ENCODE data around the gene RNF20. TPM values are rescaled to one million over a fixed set of nuclear protein-coding genes. Genes with fewer than 3 reads are reported as not detected.

Gene RNF20
- total and polyA plus RNA-seq, 10 of the 15 experiments (the other 5 are each of a cell fraction or from before 2014, with no cell fraction given) = 7.5 to 38.9 (median 26.7) TPM

GRCh38 chr9:101528015-101528414, 5.6 kb upstream of the RNF20 start:
- no peaks in the 10 kb centered on the region for H3K36me3 ChIP-seq (ENCODE audit: control insufficient read depth in 2 of 2, insufficient read depth in 2 of 2, low read length in 1 of 2)
- ATAC-seq (no peak), DNase-seq (ENCODE audit: low read depth, low spot score) (no peak), FAIRE-seq (no peak)
- RAD21 ChIA-PET (ENCODE audit: unreplicated experiment) = no interaction called here
- H3K4me2 ChIP-seq (ENCODE audit: control insufficient read depth, insufficient read depth) = no peak overlapping the region
- CTCF ChIA-PET = interaction anchor here (1.0 to 16.7 kb wide), 6 partner anchors 11 to 82 kb away, joined by 3 to 228 read pairs (median 4); no protein-coding TSS in a partner anchor
- H3K27ac ChIP-seq (ENCODE audit: control insufficient read depth, insufficient read depth) = no peak overlapping the region
- POLR2A ChIA-PET = no interaction called here
- H3K9ac ChIP-seq (ENCODE audit: control insufficient read depth, insufficient read depth, low read length) = no peak overlapping the region
- H4K20me1 ChIP-seq (ENCODE audit: control insufficient read depth, insufficient read depth) = no peaks in the 10 kb centered on the region
- H3K4me1 ChIP-seq (ENCODE audit: control insufficient read depth, insufficient read depth, low read length) = no peaks in the 10 kb centered on the region
- BruUV-seq (replicated peaks) = no TSS peak
- SMC1A ChIA-PET (ENCODE audit: uncharacterized antibody, unreplicated experiment) = interaction anchor here (0.9 to 1.1 kb wide), 2 partner anchors 68 to 69 kb away, joined by 3 read pairs; no protein-coding TSS in a partner anchor
- TF ChIP-seq BHLHE40 (IDR thresholded peaks at IDR 0.05; ENCODE audit: borderline replicate concordance in 1 of 2, low read depth in 2 of 2, low read length in 1 of 2) = no peak
- TF ChIP-seq GABPA (IDR thresholded peaks at IDR 0.05; ENCODE audit: low read depth) = no peak
- no peak for TF ChIP-seq ESRRA (IDR thresholded peaks at IDR 0.05; ENCODE audit: low read length)
- no peak for TF ChIP-seq ZNF384 (IDR thresholded peaks at IDR 0.05; ENCODE audit: borderline replicate concordance, low read depth, low read length)
- no peak for TF ChIP-seq KAT2A (conservative IDR thresholded peaks at IDR 0.05; ENCODE audit: control insufficient read depth, low read depth, low read length)
- no peak for TF ChIP-seq MTA2 (IDR thresholded peaks at IDR 0.05; ENCODE audit: low read depth)
- no peak overlapping the region for H3K4me3 ChIP-seq
- no peak overlapping the region for H2AFZ ChIP-seq (ENCODE audit: control insufficient read depth, low read depth, low read length)
- no peaks in the 10 kb centered on the region for H3K9me3 ChIP-seq (replicated peaks; ENCODE audit: control insufficient read depth, insufficient read depth, low read length)
- H3K27me3 ChIP-seq (replicated peaks in 1 of 2; ENCODE audit: control insufficient read depth in 2 of 2, insufficient read depth in 2 of 2, low read length in 1 of 2) = no peaks in the 10 kb centered on the region
- in situ Hi-C loops (cut with MboI) (no loop called here), intact Hi-C loops (cut with micrococcal nuclease; ENCODE audit: unreplicated experiment) (no loop called here)
- no peaks in the 10 kb centered on the region for H3K79me2 ChIP-seq (ENCODE audit: control insufficient read depth, insufficient read depth, low read length)

DNA sequence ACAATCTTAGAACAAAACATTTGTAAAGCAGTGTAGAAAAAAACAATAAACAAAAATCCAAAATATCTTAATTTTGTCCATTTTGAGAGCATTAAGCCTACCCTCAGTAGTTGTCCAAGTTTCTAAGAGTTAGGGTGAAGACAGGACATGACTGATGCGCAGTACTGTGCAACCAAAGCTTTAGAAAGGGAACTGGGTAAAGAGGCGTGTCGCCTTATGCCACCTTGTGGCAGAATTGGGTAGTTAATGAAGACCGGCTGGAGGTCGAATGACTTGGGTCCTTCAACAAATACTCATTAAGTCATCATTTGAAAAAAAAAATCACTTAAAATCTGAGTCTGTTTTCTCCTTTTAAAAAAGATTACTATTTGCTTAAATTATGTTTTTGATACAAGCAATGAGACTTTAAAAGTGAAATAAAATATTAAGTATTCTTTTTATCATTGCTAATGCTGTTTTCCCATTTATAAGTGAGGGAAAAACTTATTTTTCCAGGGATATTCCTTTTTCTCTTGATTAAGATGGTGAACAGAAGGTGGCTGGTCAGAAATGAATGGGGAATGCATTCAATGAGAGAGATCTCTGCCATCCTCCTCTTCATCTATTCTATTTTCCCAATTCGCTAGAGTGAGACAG, 3.5 kb upstream of the RNF20 start:
- peaks cover 9% of the 10 kb centered on the region for H3K79me2 ChIP-seq (ENCODE audit: control insufficient read depth, insufficient read depth, low read length)
- no peaks in the 10 kb centered on the region for H3K36me3 ChIP-seq (ENCODE audit: control insufficient read depth in 2 of 2, insufficient read depth in 2 of 2, low read length in 1 of 2)
- in situ Hi-C loops (cut with MboI) = loop anchor here (5.0 kb wide), 2 partner anchors 73 to 133 kb away; partner anchors contain the start of genes MRPL50 and ZNF189
- RAD21 ChIA-PET (ENCODE audit: unreplicated experiment) = interaction anchor here (1.1 to 1.6 kb wide), 3 partner anchors 71 to 84 kb away, joined by 3 to 13 read pairs (median 10); no protein-coding TSS in a partner anchor
- H3K4me1 ChIP-seq (ENCODE audit: control insufficient read depth, insufficient read depth, low read length) = no peaks in the 10 kb centered on the region
- no peak overlapping the region for H2AFZ ChIP-seq (ENCODE audit: control insufficient read depth, low read depth, low read length)
- H3K9ac ChIP-seq (ENCODE audit: control insufficient read depth, insufficient read depth, low read length) = no peak overlapping the region
- POLR2A ChIA-PET = interaction anchor here (1.3 kb wide), 1 partner anchor 131 kb away, joined by 4 read pairs; the partner anchor contains the start of genes MRPL50 and ZNF189
- no peaks in the 10 kb centered on the region for H4K20me1 ChIP-seq (ENCODE audit: control insufficient read depth, insufficient read depth)
- WGBS (ENCODE audit: insufficient coverage, insufficient replicate concordance, low lambda C conversion rate, missing lambda C conversion rate) = 17% methylated on average over 6 of the region's 6 CpGs
- peak; percentile 92 for FAIRE-seq
- H3K27ac ChIP-seq (ENCODE audit: control insufficient read depth, insufficient read depth) = no peak overlapping the region
- H3K4me2 ChIP-seq (ENCODE audit: control insufficient read depth, insufficient read depth) = no peak overlapping the region
- BruUV-seq (replicated peaks) = no TSS peak
- H3K9me3 ChIP-seq (replicated peaks; ENCODE audit: control insufficient read depth, insufficient read depth, low read length) = no peaks in the 10 kb centered on the region
- H3K4me3 ChIP-seq = no peak overlapping the region
- peak; percentile 85; the same call in 1 of the 2 replicates for TF ChIP-seq SPI1 (IDR thresholded peaks at IDR 0.05; ENCODE audit: borderline replicate concordance, insufficient read depth, low read depth, low read length)
- no peak for TF ChIP-seq MYC (IDR thresholded peaks at IDR 0.05; ENCODE audit: insufficient read depth, insufficient read length, insufficient replicate concordance, low read length, severe bottlenecking)
- TF ChIP-seq YY1 (IDR thresholded peaks at IDR 0.05; ENCODE audit: low read depth, low read length) = peak; percentile 46; the same call in 1 of the 2 replicates
- peak; percentile 70 for TF ChIP-seq RAD21 (IDR thresholded peaks at IDR 0.05; ENCODE audit: insufficient read depth, low read depth, low read length)
- TF ChIP-seq, protein P1, sequence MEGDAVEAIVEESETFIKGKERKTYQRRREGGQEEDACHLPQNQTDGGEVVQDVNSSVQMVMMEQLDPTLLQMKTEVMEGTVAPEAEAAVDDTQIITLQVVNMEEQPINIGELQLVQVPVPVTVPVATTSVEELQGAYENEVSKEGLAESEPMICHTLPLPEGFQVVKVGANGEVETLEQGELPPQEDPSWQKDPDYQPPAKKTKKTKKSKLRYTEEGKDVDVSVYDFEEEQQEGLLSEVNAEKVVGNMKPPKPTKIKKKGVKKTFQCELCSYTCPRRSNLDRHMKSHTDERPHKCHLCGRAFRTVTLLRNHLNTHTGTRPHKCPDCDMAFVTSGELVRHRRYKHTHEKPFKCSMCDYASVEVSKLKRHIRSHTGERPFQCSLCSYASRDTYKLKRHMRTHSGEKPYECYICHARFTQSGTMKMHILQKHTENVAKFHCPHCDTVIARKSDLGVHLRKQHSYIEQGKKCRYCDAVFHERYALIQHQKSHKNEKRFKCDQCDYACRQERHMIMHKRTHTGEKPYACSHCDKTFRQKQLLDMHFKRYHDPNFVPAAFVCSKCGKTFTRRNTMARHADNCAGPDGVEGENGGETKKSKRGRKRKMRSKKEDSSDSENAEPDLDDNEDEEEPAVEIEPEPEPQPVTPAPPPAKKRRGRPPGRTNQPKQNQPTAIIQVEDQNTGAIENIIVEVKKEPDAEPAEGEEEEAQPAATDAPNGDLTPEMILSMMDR (IDR thresholded peaks at IDR 0.05 in 2 of 3, conservative IDR thresholded peaks at IDR 0.05 in 1 of 3; ENCODE audit: control insufficient read depth in 2 of 3, extremely low read depth in 1 of 3, insufficient read depth in 1 of 3, low read depth in 3 of 3, low read length in 3 of 3) = peak; percentile 71 to 78 (median 77)
- peak; percentile 94 for TF ChIP-seq SMC3 (IDR thresholded peaks at IDR 0.05; ENCODE audit: borderline replicate concordance, low read length)
- TF ChIP-seq ZNF217 (IDR thresholded peaks at IDR 0.05) = no peak
- TF ChIP-seq IRF4 (IDR thresholded peaks at IDR 0.05; ENCODE audit: low read depth, low read length) = peak; percentile 75
- intact Hi-C loops (cut with micrococcal nuclease; ENCODE audit: unreplicated experiment) = loop anchor here (1.0 to 5.0 kb wide), 3 partner anchors 71 to 815 kb away; no protein-coding TSS in a partner anchor
- CTCF ChIA-PET = interaction anchor here (0.8 to 16.7 kb wide), 12 partner anchors 10 to 821 kb away, joined by 3 to 228 read pairs (median 4); no protein-coding TSS in a partner anchor
- DNase-seq (ENCODE audit: low read depth, low spot score) = peak; percentile 24
- H3K27me3 ChIP-seq (replicated peaks in 1 of 2; ENCODE audit: control insufficient read depth in 2 of 2, insufficient read depth in 2 of 2, low read length in 1 of 2) = no peaks in the 10 kb centered on the region
- SMC1A ChIA-PET (ENCODE audit: uncharacterized antibody, unreplicated experiment) = interaction anchor here (1.0 to 7.9 kb wide), 6 partner anchors 12 to 130 kb away, joined by 3 to 41 read pairs (median 4); no protein-coding TSS in a partner anchor
- peak; percentile 67 for ATAC-seq

Measured in GM12878 (cell line).